ENCODE data around the gene ALOX12B.

DNA sequence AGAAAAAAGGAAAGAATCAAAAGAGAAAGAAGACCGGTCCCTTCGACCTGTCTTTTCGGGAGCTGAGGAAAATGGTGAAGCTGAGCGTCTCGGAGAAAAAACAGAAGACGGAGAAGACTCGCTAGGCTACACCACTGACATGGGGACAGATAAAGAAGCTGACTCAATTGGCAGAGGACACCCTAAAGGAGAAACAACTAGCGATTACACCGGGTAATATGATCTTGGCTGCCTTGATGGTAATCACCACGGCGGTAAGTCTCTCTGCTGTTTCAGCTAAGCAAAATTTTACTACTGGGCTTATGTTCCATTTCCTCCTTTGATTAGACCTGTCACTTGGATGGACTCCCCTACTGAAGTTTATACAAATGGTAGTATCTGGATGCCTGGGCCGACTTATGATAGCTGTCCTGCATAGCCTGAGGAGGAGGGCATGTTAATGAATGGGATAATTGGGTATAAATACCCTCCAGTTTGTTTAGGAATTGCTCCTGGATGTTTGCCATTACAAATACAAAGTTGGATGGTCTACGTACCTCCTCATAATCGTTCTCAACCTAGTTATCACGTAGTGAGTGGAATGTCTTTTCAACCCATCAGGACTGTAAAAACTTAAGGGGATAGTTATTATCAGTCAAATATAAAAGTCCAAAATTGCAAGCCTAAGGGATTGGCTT is 24.6 kb downstream of the ALOX12B start:
- TF ChIP-seq, protein P1, sequence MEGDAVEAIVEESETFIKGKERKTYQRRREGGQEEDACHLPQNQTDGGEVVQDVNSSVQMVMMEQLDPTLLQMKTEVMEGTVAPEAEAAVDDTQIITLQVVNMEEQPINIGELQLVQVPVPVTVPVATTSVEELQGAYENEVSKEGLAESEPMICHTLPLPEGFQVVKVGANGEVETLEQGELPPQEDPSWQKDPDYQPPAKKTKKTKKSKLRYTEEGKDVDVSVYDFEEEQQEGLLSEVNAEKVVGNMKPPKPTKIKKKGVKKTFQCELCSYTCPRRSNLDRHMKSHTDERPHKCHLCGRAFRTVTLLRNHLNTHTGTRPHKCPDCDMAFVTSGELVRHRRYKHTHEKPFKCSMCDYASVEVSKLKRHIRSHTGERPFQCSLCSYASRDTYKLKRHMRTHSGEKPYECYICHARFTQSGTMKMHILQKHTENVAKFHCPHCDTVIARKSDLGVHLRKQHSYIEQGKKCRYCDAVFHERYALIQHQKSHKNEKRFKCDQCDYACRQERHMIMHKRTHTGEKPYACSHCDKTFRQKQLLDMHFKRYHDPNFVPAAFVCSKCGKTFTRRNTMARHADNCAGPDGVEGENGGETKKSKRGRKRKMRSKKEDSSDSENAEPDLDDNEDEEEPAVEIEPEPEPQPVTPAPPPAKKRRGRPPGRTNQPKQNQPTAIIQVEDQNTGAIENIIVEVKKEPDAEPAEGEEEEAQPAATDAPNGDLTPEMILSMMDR (IDR thresholded peaks at IDR 0.05): no peak
- TF ChIP-seq POLR2A (IDR thresholded peaks at IDR 0.05): no peak
